ENCODE data around the gene SIL1.

DNA sequence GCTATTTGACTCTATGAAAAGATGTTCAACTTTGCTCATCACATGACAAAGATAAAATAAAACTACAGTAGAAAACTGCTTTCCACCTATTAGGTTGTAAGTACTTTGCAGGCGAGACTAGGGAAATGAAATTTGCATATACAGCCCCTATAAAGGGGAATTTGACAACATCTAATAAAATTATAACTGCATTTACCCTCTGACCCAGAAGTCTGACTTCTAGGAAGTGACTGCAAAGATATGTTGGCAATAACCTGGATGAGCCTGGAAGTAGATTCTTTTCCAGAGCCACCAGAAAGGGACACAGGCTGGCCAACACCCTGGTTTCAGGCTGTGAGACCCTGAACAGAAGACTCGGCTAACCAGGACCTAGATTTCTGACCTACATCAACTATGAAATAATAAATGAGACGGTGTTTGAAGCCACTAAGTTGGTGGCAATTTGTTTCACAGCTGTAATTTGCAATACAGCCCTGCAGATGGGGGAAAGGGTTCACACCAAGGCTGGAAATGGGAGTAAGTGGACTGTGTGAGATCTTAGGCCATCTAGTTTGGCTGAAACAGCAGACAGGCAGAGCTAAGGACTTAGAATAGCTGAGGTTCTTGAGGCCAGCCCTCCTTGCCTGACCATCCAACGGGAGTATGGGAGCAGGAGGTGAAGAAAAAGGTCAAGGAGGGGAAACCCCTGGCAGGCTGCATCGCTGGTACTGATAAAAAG lies 106.6 kb downstream of the SIL1 start:
- TF ChIP-seq CTCF (conservative IDR thresholded peaks at IDR 0.05) (no peak), EZH2 (IDR thresholded peaks at IDR 0.05; ENCODE audit: low read depth) (no peak)
